WTC11 (cell line): ENCODE data around the gene ADAM8.

ENCODE experiments used
- CTCF ChIP-seq: fragments of 200-600 bp; IDR thresholded peaks from 2 replicates; pipeline ENCODE4 v1.8.0; 2022; ENCODE audit warnings: antibody characterized with exemption
- HMGXB4 ChIP-seq: sonication (generic); formaldehyde crosslinking; IDR thresholded peaks from 2 replicates; pipeline ENCODE4 v1.8.1; 2023; ENCODE audit warnings: mild to moderate bottlenecking, moderate library complexity, missing genetic modification reagents
- JUN ChIP-seq: sonication (generic); formaldehyde crosslinking; IDR thresholded peaks from 2 replicates; pipeline ENCODE4 v1.8.0; 2023; ENCODE audit warnings: mild to moderate bottlenecking, missing genetic modification reagents
- MAX ChIP-seq: sonication (generic); formaldehyde crosslinking; IDR thresholded peaks from 2 replicates; pipeline ENCODE4 v1.8.0; 2022; ENCODE audit warnings: mild to moderate bottlenecking, missing genetic modification reagents
- NFATC4 ChIP-seq: fragments of 250-450 bp; sonication (Bioruptor Pico); IDR thresholded peaks from 2 replicates; pipeline ENCODE4 v1.9.0; 2021; ENCODE audit warnings: mild to moderate bottlenecking
- SMAD3 ChIP-seq: sonication (generic); formaldehyde crosslinking; IDR thresholded peaks from 2 replicates; pipeline ENCODE4 v1.8.0; 2022; ENCODE audit warnings: missing genetic modification reagents, mild to moderate bottlenecking, borderline replicate concordance
- SMAD4 ChIP-seq: sonication (generic); formaldehyde crosslinking; IDR thresholded peaks from 2 replicates; pipeline ENCODE4 v1.8.0; 2022; ENCODE audit warnings: mild to moderate bottlenecking, missing genetic modification reagents
- ZNF138 ChIP-seq: sonication (generic); formaldehyde crosslinking; conservative IDR thresholded peaks from 2 replicates; pipeline ENCODE4 v1.8.1; 2022; ENCODE audit warnings: mild to moderate bottlenecking, moderate library complexity, missing genetic modification reagents
- ZNF425 ChIP-seq: fragments of 250-450 bp; sonication (Bioruptor Pico); conservative IDR thresholded peaks from 2 replicates; pipeline ENCODE4 v1.9.0; 2021; ENCODE audit warnings: mild to moderate bottlenecking
- ZNF512 ChIP-seq: sonication (generic); formaldehyde crosslinking; IDR thresholded peaks from 2 replicates; pipeline ENCODE4 v1.8.1; 2022; ENCODE audit warnings: missing genetic modification reagents, borderline replicate concordance
- TF ChIP-seq, protein P1 (sequence below): sonication (generic); formaldehyde crosslinking; IDR thresholded peaks from 2 replicates; pipeline ENCODE4 v1.8.1; 2023; ENCODE audit warnings: mild to moderate bottlenecking, missing genetic modification reagents, moderate library complexity
- TF ChIP-seq, protein P2 (sequence below): fragments of 250-450 bp; sonication (Bioruptor Pico); IDR thresholded peaks from 2 replicates; pipeline ENCODE4 v2.1.2; 2022; ENCODE audit warnings: mild to moderate bottlenecking, moderate library complexity

GRCh38 chr10:133318494-133319127, 41.9 kb upstream of the ADAM8 start:
- no peak for TF ChIP-seq SMAD3 (CRISPR knock-in tag)
- no peak for TF ChIP-seq JUN (CRISPR knock-in tag)
- peak; percentile 74 for TF ChIP-seq CTCF
- no peak for TF ChIP-seq SMAD4 (CRISPR knock-in tag)
- TF ChIP-seq MAX (CRISPR knock-in tag) = peak; percentile 63; the same call in 1 of the 2 replicates
- no peak for TF ChIP-seq ZNF138
- no peak for TF ChIP-seq NFATC4
- no peak for TF ChIP-seq ZNF425
- TF ChIP-seq, protein P1, sequence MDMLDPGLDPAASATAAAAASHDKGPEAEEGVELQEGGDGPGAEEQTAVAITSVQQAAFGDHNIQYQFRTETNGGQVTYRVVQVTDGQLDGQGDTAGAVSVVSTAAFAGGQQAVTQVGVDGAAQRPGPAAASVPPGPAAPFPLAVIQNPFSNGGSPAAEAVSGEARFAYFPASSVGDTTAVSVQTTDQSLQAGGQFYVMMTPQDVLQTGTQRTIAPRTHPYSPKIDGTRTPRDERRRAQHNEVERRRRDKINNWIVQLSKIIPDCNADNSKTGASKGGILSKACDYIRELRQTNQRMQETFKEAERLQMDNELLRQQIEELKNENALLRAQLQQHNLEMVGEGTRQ (CRISPR knock-in tag) = no peak
- no peak for TF ChIP-seq ZNF512 (CRISPR knock-in tag)
- TF ChIP-seq, protein P2, sequence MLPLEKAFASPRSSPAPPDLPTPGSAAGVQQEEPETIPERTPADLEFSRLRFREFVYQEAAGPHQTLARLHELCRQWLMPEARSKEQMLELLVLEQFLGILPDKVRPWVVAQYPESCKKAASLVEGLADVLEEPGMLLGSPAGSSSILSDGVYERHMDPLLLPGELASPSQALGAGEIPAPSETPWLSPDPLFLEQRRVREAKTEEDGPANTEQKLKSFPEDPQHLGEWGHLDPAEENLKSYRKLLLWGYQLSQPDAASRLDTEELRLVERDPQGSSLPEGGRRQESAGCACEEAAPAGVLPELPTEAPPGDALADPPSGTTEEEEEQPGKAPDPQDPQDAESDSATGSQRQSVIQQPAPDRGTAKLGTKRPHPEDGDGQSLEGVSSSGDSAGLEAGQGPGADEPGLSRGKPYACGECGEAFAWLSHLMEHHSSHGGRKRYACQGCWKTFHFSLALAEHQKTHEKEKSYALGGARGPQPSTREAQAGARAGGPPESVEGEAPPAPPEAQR (CRISPR knock-in tag) = no peak
- peak; percentile 99 for TF ChIP-seq HMGXB4
